ENCODE data around the gene SLC11A1. TPM values are rescaled to one million over a fixed set of nuclear protein-coding genes. Genes with fewer than 3 reads are reported as not detected.

The SLC11A1 gene
- total RNA-seq, 1 donor from 2014 or later, result not detected

DNA sequence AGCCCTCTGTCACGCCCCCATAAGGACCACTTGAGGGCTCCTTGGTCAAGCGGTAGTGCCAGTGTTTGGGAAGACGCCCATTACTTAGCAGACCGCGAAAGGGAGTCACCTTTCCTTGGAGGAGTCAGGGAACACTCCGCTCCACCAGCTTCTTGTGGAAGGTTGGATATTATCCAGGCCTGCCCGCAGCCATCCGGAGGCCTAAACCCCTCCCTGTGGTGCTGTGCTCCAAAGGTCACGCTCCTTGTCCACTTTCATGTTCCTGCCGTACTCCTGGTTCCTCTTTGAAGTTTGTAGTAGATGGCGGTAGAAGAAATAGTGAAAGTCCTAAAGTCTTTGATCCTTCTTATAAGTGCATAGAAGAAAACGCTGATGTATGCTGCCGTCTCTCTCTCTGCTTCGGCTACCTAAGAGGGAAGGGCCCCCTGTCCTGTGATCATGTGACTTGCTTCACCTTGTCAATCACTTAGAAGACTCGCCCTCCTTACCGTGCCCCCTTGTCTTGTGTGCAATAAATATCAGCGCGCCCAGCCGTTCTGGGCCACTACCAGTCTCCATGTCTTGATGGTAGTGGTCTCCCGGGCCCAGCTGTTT is 27.1 kb upstream of the SLC11A1 start:
- H3K4me3 ChIP-seq (ENCODE audit: low read depth, low read length), result no peak overlapping the region
- no peak for DNase-seq (ENCODE audit: low read depth)
- no peak for TF ChIP-seq CTCF (conservative IDR thresholded peaks at IDR 0.05; ENCODE audit: low read depth, low read length)

DNA sequence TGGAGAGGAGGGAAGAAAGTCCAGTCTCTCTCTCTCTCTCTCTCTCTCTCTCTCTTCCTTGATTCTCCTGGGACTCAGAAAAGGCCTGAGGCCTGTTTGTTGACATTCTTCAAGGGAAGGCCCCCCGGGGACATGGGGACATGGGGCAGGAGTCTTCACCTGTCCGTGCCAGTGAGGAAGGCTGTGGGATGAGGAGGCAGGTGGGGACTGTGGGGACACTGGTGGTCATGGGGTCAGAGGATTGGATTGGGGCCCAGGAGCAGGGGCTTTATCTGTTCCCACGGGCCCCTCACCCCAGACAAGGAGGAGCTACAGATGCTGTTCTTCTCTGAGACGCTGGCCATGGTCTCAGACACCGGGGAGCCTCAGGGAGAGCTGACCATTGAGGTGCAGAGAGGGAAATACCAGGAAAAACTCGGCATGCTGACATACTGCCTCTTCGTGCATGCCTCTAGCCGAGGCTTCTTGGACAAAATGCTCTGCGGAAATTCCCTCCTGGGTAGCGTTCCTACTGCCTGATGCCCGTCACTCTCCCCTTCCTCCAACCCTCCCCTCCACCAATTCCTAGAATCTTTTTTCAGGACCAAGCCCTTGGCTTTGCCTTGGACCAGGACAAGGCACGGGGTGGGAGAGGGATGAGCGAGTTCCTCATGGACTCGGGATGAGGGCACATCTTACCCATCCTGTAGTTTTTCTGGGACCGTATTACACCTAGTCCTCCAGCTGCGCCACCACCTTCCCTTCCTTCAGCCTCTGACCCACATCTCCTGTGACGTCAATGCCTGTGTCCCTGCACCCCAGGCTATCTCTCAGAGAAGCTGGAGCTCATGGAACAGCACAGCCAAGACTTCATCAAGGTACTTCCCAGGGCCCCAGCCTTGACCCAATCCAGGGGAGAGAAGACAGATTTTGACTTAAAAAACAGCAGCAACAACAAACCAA is 24.6 kb upstream of the SLC11A1 start:
- no peak for TF ChIP-seq CTCF (conservative IDR thresholded peaks at IDR 0.05; ENCODE audit: low read depth, low read length)
- H3K4me3 ChIP-seq (ENCODE audit: low read depth, low read length), result peak overlapping the region; percentile 59
- no peak for DNase-seq (ENCODE audit: low read depth)

GRCh38 chr2:218360453-218360852 is 21.6 kb upstream of the SLC11A1 start:
- DNase-seq (ENCODE audit: low read depth), result no peak
- no peak for TF ChIP-seq CTCF (conservative IDR thresholded peaks at IDR 0.05; ENCODE audit: low read depth, low read length)
- no peak overlapping the region for H3K4me3 ChIP-seq (ENCODE audit: low read depth, low read length)

DNA sequence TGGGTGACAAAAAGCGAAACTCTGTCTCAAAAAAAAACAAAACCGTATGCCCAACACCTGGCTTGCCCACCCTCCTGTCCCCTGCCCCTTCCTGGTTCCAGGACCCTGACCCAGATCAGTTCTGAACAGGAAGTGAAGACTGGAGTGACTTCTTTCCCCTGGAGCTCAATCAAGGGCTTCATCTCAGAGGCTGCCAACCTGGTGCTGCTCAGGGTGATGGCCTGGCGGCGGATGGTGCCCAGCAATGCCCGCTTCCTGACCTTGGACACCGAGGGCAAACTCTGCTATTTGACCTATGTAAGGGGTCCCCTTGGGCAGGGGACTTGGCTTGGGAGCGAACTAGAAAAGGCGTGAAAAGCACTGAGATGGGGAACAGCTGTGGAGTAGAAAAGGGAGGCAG is 19.5 kb upstream of the SLC11A1 start:
- no peak for TF ChIP-seq CTCF (conservative IDR thresholded peaks at IDR 0.05; ENCODE audit: low read depth, low read length)
- no peak overlapping the region for H3K4me3 ChIP-seq (ENCODE audit: low read depth, low read length)
- DNase-seq (ENCODE audit: low read depth), result no peak

GRCh38 chr2:218363736-218364135 is 18.3 kb upstream of the SLC11A1 start:
- H3K4me3 ChIP-seq (ENCODE audit: low read depth, low read length), result no peak overlapping the region
- no peak for DNase-seq (ENCODE audit: low read depth)
- no peak for TF ChIP-seq CTCF (conservative IDR thresholded peaks at IDR 0.05; ENCODE audit: low read depth, low read length)

DNA sequence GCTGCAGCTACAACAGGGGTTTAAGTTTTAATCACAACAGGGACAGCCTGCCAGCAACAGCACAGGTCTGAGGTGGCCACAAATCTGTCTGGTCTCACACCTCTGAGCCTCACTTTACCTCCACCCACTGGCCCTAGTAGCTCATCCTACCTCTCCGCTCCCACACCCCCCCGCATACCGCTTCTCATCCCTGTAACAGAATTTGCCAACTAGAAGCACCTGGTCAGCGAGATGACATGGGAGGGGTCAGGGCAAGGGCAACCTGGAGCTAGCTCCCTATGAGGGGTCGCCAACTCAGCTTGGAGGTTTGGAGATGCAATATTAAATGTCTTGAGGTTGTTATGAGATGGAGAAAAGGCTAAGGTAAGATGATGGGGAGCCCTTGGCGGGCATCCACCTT is 17.9 kb upstream of the SLC11A1 start:
- no peak for TF ChIP-seq CTCF (conservative IDR thresholded peaks at IDR 0.05; ENCODE audit: low read depth, low read length)
- H3K4me3 ChIP-seq (ENCODE audit: low read depth, low read length), result no peak overlapping the region
- DNase-seq (ENCODE audit: low read depth), result no peak
